Activated naive CD4-positive, alpha-beta T cell treated with Interleukin-2 at 50 U/mL for 16 hours (primary cell): ENCODE data around the gene TMEM140.
"Not testable (repeated sequence)": the region's sequence is repeated elsewhere in the genome, so short reads cannot be mapped to it uniquely, and the experiment has no call there.

Source experiments
- DNase-seq: peaks from one replicate; pipeline ENCODE4 v3.0.0-alpha.2; 2020

TMEM140 gene

GRCh38 chr7:135147899-135148721 is at the start of gene TMEM140:
Gene TMEM140 (plus strand): TSS chr7:135148072. CDS start chr7:135164442, 16,370 bp downstream.
- DNase-seq, result peak; percentile 61

GRCh38 chr7:135098391-135098790 is 49.5 kb upstream of the TMEM140 start:
- no peak for DNase-seq

GRCh38 chr7:135100856-135101255 is 47.0 kb upstream of the TMEM140 start:
- DNase-seq, result no peak

GRCh38 chr7:135102372-135102771 is 45.5 kb upstream of the TMEM140 start:
- no peak for DNase-seq

- DNase-seq, result no peak
Observed at GRCh38 chr7:135109562-135109961, 38.3 kb upstream of the TMEM140 start.

GRCh38 chr7:135109976-135110375 is 37.9 kb upstream of the TMEM140 start:
- no peak for DNase-seq

GRCh38 chr7:135111379-135111778 is 36.5 kb upstream of the TMEM140 start:
- DNase-seq, result no peak

GRCh38 chr7:135114622-135115021 is 33.2 kb upstream of the TMEM140 start:
- no peak for DNase-seq

- no peak for DNase-seq
Observed at GRCh38 chr7:135117096-135117495, 30.8 kb upstream of the TMEM140 start.

GRCh38 chr7:135121868-135122267 is 26.0 kb upstream of the TMEM140 start:
- no peak for DNase-seq

- not testable (repeated sequence) for DNase-seq
Observed at GRCh38 chr7:135124631-135125030, 23.2 kb upstream of the TMEM140 start.

- no peak for DNase-seq
Observed at GRCh38 chr7:135128931-135129330, 18.9 kb upstream of the TMEM140 start.

- DNase-seq, result no peak
Observed at GRCh38 chr7:135129579-135129978, 18.3 kb upstream of the TMEM140 start.

- no peak for DNase-seq
Observed at GRCh38 chr7:135143885-135144668, 3.8 kb upstream of the TMEM140 start.

GRCh38 chr7:135147341-135147898 is 452 bp upstream of the TMEM140 start:
- DNase-seq, result no peak

GRCh38 chr7:135150072-135150782 is 2.4 kb downstream of the TMEM140 start:
- DNase-seq, result no peak

GRCh38 chr7:135151132-135151531 is 3.3 kb downstream of the TMEM140 start:
- DNase-seq, result no peak

GRCh38 chr7:135151533-135151932 is 3.7 kb downstream of the TMEM140 start:
- no peak for DNase-seq

- DNase-seq, result no peak
Observed at GRCh38 chr7:135152442-135152841, 4.6 kb downstream of the TMEM140 start.

GRCh38 chr7:135154734-135155133 is 6.9 kb downstream of the TMEM140 start:
- no peak for DNase-seq

GRCh38 chr7:135156290-135156689 is 8.4 kb downstream of the TMEM140 start:
- no peak for DNase-seq

- DNase-seq, result no peak
Observed at GRCh38 chr7:135158141-135158655, 10.3 kb downstream of the TMEM140 start.

- DNase-seq, result no peak
Observed at GRCh38 chr7:135158874-135159273, 11.0 kb downstream of the TMEM140 start.
